ENCODE data around the gene GLT1D1.

Gene GLT1D1

DNA sequence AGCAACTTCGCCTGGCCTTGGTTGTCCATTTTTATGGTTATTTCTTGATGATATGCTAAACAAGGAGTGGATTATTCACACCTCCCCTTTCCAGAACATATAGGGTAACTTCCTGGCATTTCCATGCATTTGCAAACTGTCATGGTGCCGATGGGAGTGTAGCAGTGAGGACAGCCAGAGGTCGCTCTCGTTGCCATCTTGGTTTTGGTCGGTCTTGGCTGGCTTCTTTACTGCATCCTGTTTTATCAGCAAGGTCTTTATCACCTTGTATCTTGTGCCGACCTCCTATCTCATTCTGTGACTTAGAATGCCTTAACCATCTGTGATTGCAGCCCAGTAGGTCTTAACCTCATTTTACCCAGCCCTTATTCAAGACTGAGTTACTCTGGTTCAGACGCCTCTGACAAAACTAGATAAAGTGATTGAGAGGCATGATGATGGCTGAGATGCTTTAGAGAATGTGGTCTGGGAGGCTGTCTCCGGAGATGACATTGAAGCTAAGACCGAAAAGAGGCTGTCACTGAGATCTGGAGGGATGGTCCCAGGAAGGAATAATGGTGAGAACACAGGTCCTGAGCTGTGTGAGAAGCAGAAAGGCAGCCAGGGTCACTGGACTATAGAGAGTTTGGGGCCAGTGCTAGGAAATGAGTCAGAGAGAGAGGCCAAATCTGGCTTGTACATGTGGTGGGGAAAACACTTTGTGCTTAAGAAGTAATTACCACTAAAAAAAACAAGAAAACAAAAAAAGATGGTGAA, 2.9 kb downstream of the GLT1D1 start:
- no peak for DNase-seq

DNA sequence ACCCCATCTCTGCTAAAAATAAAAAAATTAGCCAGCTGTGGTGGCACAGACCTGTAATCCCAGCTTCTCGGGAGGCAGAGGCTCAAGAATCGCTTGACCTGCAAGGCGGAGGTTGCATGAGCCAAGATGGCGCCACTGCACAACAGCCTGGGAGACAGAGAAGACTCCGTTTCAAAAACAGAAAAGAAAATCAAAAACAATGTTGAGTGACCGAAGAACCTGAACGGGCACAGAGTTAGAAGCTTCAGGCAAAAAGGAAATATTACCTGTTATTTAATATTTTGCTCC, 3.5 kb downstream of the GLT1D1 start:
- DNase-seq = no peak

DNA sequence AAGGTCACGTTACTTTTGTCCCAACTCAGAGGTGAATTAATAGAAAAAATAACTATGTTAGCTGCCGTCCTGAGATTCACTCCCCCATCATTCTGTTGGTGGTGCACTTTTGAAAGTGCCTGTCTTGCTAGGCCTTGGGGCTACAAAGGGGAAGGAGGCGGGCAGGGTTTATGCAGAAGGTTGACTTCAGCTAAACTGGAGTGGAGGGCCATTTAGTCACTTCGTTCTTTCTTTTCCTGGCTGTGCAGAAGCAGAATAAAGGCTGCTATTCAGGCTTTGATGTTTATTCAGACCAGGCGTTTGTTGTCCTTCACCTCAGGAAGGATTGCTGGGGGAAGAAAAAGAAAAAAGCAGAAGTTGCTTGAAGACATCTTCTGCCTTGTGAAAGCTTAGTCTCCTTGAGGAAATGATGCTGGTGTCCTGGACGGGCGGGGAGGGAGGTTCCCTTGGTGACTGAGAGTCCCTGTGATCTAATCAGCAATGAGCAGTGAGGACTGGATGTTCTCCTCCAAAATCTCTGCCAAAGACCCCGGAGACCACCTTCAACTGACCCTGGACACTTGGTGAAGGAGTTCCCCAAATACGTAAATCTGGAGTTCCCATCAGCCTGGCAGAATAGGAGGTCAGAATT, 4.0 kb downstream of the GLT1D1 start:
- DNase-seq = no peak

DNA sequence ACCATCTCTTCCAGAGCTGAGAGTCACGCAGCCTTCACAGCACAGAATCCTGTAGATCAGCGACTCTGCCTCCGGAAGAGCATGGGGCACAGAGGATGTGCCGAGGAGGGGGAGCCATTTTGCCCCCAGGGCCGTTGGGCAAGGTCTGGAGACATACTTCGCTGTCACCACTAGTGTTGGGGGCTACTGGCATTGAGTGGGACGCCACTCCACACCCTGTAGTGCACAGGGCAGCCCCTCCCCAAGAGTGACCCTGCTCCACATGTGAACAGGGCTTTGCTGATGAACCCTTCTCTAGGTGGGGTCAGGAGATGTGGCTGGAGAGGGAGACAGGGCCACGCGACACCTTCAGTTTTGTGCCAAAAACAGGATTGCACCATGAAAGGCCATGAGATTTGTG, 6.0 kb downstream of the GLT1D1 start:
- DNase-seq = no peak

DNA sequence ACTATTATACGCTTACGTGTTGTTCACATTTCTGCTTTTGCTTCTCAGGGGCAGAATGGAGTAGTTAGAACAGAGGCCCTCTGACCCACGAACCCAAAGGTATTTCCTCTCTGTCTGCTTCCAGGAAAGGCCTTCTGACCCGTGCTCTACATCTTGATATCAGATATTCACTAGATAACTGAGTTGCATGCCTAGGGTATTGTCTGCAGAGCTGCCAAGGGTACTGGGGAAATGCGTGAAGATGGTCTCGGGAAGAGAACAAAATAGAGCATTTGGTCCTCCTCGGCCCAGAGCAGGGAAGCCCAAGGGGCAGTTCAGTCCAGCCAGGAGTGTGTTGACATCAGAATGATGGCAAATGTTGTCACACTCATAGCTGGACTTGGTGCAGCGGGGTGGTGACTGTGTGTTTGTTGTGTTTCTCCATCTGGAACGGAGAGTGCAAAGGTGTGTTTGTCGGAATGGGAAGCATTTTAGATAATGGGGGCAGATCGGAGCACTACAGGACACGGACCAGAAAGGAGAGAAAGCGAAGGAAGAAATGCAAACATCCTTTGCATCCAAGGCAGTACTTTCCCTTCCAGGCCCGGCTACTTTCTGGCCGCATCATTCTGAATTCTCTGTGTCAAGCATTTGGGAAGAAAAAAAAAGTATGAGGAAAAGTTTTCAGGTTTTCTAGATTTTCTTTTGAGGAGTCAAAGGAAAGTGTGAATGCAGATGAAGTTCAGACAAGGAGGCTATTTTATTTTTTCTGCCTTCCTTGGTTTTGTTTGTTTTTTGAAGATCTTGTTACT, 8.1 kb downstream of the GLT1D1 start:
- DNase-seq = no peak

DNA sequence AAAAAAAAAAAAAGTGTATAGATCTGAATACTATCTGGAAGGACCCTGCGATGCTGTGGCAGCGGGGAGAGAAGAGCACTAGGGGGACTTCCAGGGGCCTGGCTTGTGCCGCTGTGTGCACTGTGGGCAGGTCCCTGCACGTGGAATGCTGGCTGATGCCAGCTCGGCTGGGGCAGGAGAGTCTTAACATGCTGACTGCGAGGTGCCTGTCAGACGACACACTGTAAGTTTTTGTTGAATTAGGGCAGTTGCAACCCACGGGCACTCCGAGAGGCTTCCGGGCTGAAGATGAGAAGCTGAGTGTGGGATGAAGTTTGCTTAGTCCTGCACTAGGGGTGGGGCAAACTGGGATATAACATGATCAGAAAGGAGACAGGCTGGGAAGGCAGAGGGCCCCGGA, 10.7 kb downstream of the GLT1D1 start:
- DNase-seq = no peak

DNA sequence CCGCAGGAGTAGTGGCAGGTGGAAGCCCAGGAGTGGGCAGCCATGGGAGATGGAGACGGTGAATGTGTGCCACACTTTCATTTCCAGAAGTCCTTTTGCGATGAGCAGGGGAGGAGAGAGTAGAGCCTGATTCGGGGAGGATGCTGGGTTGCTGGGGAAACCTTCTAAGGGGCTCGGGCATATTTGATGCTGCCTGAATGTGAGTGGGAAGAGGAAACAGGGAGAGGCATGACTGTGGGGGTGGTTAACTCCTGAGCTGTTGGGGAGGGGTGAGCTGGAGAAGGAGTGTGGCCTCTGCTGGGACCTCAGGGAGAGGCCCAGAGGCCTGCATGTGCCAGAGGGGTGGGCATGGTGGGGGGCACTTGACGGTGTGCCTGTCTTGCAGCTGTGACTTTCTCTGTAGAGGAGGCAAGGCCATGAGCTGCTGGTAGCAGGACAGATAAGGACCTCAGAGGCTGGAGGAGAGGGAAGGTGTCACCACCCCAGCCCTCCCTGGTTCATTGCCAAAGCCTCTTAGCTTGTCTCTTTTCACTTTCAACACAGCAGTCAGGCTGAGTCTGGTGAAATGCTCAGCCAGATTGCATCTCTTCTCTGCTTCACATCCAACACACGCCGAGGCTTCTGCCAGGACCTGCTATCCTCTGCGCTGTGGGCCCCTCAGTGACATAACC, 11.4 kb downstream of the GLT1D1 start:
- DNase-seq = no peak

DNA sequence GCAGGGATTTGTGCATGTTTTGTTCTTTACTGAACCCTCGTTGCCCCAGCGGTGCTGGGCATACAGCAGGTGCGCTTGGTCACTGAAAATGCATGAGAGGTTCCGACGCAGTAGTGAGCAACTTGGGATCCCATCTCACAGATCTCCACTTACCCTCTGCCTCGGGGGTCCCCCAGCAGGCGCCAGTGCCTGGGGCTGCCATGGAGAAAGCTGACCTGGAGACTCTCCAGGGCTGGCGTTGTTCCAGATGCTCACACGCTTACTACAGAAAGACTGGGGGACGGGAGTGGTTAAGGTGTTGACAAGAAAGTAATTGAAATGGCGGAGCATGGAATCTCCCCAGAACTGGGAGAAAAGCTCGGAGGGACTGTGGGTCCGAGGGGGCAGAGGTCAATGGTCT, 14.2 kb downstream of the GLT1D1 start:
- no peak for DNase-seq

DNA sequence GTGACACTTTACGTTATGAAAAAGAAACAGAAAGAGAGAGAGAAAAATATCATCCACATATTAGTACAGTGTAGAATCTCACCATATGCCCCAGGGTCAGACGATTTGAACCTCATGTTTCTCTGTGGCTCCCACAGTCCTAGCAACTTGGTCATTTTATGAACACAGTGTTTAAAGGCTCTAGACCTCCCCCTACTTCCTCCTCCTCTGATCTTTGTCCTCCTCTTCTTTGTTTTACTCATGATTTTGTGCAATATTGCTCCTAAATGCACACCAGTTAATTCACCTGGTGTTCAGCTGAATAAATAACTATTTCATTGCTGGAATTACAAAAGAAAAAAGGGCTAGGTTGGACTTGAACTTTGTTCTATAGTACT, 18.2 kb downstream of the GLT1D1 start:
- DNase-seq = no peak

DNA sequence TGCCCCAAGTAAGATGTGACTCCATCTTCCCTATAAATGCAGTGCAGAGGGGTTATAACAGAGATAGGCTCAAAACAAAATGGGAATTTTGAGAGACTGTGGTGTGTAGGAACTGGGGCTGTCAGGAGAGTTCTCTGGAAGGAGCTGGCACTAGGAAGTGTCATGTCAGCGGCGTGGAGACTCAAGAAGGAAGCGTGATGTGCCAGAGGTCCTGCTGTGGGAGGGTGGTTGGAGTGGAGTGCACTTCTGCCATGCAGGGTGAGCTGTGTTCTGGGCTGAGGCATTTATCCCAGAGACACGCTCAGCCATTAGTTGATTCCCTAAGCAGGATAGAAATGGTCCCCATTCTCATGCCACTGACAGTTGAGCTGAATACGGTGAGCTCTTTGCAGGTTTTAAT, 19.0 kb downstream of the GLT1D1 start:
- DNase-seq = no peak

DNA sequence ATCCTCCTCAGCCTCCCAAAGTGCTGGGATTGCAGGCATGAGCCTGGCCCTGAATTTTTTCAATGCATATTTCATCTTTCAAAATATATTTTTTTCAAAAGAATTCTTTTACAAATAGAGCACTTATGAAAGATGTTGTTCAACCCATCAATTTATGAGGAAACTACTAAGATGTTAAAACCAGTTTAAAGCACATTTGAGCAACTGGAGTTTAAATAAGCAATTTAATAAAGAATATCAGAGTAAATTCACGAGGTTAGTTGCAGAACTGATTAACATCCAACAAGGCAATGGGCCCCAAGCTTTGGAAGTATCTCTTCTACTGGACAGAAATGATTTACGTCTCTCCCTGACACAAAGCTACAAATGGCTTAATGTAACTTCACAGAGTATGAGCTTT, 23.3 kb downstream of the GLT1D1 start:
- no peak for DNase-seq

DNA sequence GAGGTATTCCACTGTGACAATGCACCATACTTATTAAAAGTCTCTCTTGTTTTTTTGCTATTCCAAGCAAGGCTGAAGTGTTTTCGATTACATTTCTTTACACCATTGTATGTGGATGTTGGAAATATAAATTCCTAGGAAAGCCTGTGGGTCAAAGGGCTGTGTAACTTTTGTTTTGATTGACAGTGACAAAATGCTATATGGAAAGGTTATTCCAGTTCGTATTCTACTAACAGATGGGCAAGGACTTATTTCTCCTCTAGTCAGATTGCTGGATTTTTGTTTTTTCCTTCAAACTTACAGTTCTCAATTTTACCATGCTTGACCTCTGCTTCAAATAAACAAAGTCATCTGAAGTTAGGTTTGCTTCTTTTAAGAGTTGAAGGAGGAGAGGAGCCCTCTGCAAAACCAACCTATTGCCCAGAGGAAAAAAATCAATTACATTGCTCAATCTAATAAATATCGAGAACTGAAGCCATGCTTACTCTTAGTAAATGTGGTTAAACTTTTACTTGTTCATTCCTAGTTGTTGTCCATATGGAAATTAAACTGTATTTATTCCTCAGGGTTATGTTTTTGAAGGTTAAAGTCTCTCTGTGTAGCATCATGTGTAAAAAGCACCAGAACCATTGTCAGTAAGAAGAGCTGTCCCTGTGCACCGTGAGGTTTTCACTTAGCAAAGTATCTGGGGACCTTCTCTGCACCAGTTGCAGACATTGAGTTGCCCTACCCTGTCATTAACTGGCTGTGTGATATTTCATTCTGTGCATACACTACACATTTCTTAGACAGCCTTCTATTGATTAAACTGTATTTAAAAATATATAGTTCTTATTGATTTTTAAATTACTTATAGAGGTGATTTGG, 26.9 kb downstream of the GLT1D1 start:
- DNase-seq = no peak

DNA sequence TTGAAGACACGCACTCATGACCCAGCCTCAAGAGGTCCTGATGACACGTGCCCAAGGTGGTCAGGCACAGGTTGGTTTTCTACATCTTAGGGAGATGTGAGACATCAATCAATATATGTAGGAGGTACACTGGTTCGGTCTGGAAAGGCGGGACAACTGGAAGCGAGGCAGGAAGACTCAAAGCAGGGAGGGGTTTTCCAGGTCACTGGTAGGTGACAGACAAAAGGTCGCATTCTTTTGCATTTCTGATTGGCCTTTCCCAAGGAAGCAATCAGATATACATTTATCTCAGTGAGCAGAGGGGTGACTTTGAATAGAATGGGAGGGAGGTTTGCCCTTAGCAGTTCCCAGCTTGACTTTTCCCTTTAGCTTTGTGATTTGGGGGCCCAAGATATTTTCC, 38.6 kb downstream of the GLT1D1 start:
- DNase-seq = no peak

DNA sequence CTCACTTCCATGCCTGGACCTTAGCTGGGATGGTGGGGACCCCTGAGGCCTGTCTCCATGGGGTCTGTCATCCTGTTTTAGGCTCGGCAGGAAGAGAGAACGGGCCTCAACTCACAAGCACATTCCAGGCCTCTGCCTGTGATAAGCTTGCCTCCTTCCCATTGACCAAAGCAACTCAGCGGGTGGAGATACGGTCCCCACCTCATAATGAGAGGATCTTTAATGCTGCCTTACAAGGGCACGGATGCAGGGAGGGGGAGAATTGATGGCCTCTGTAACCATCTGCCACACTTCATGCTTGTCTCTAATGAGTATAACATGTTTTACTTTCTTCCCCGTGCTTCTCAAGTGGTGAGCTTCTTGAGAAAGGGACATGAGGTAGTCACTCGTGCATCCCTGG, 50.0 kb downstream of the GLT1D1 start:
- DNase-seq = no peak

DNA sequence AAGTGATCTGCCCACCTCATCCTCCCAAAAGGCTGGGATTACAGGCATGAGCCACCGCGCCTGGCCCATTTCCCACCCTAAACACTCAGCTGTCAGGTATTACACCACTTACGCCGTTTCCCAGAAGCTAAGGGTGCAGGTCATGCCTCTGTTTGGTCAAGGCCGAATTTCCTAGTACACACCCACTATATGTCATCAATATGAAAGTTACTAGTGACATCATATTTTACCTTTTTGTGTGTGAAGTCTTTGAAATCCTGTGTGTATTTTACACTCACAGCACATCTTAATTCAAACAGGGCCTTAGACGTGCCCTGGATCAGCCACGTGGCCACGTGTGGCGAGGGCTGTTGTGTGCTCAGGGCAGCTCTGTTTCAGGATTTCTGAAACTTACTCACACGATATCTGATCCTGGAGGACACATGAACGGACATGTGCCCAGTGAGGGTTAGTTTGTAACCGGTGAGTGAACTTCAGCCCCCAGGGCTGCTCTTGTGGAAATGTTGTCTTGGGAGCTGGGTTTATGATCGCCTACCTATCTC, 51.8 kb downstream of the GLT1D1 start:
- no peak for DNase-seq

DNA sequence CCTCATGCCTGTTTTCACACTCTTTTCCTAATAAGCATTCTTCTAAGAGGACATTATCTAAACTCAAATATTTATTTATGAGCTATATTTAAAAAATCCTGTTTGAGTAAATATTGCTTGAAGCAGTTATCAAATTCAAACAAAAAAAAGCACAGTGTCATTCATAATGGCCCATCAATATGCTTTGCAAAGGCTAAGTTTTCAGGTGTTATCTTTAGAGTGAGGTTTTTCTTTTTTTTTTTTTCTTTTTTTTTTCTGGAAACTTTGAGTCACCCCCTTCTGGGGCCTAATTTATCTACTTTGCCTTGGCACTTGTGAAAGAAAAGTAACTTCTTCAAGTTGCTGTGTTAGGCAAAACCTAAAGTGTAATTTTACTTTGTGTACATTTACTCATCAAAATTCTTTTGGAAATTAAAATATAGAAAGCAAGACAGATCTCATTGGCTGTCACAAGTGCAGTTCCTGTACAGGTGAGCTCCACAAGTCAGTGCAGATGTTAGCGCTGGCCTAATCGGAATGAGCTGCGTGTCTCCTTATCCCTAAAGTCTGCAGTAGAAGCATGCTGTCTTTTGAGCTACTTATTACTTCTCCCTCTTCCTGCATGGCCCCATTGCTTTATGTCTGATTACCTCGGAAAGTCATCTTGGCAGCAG, 53.3 kb downstream of the GLT1D1 start:
- no peak for DNase-seq

DNA sequence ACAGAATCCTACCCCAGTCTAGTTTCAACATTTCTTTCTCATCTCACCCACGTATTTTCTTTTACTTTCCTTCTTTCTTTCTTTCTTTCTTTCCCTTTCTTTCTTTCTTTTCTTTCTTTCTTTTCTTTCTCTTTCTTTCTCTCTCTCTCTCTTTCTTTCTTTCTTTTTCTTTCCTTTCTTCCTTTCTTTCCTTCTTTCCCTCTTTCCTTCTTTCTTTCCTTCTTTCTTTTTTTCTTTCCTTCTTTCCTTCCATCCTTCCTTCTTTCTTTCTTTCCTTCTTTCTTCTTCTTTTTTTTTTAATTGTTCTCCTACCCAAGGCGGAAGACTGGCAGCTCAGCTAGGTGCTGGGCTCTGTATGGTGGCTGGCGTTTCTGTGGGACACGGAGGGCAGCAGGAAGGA, 55.0 kb downstream of the GLT1D1 start:
- no peak for DNase-seq

DNA sequence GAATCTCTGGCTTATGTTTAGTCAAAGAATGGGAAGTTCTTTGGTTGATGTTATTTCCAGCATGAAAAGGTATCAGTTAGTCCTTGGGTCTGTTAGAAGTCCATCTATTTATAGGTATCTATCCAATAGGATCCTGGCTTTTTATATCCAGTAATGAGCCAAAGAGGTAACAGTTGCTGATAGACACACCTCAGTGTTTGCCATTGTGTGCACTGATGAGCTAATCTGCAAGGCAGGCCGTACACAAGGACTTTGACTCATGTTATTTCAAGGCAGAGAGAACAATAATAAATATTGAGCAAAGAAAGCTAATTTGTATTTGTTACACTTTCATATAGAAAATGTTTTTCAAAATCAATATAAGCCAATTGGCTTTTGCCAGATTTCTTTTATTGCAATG, 56.4 kb downstream of the GLT1D1 start:
- no peak for DNase-seq

DNA sequence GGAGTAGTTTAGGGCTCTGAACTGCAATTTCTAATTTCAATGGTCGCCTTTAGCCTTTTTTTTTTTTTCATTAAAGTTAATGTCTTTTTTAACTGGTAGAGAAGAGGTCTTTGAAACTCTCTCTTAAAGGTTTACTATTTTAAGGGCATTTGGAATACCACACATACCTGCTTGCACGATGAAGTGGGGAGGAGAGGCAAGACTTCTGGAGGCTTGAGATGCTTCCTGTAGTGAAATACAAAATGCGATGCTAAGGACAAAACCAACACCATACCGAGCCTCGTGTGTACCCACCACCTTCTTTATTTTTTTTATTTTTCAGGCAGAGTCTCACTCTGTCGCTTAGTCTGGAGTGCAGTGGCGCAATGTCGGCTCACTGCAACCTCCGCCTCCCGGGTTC, 57.4 kb downstream of the GLT1D1 start:
- DNase-seq = no peak

DNA sequence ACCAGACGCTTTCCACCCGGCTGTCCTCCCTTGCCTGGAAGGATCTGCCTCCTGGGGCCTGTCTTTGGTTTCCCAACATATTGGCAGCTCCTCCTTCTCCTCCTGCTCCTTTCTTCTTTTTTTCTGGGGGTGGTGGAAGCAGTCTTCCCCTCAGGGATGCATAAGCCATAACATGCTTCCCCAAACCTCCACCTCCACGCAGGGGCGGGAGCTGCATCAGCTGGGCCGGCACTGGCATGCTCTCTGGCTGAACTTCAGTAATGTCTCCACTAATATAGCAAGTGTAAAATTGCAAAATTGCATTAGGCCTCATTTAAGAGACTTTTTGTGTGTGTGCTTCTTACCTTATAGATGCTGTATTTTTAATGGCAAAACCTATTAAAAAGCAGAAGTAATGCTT, 58.6 kb downstream of the GLT1D1 start:
- DNase-seq = no peak

DNA sequence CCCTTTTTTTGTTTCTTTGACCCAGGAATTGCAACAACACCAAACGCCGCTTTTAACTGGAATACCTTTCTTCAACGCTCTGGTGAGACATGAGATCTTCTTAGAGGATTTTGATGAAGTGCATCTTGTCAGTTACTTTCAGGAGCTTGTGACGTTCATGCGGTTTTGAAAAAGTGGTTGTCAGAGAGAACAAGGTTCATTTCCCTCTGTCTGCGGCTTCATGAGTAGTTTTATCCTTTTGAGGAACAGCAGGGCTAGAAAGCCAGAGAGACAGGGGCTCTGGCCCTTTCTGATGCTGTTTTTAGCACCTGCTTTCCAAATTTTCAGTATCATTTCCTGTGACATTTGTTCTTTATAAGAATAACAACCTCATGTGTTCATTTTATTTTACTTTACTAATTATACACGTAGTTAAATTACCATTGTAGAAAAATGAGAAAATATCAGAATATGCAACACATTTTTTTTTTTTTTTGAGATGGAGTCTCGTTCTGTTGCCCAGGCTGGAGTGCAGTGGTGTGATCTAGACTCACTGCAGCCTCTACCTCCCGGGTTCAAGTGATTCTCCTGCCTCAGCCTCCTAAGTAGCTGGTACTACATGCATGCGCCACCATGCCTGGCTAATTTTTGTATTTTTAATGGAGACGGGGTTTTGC, 61.8 kb downstream of the GLT1D1 start:
- no peak for DNase-seq

DNA sequence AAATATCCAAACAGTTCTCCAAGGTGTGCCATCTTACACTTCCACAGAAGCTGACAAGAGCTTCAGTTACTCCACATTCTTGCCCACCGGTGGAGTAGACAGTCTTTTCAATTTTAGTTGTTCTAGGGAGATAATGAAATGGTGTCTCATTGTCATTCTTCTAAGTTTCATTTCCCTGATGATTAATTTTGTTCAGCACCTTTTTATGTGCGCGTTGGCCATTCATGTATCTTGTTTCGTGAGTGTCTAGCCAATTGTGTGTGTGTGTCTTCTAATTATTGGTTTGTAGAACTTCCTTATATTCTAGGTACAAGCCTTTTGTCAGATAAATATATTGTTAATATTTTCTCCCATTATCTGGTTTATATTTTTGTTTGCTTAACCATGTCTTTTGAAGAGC, 63.1 kb downstream of the GLT1D1 start:
- no peak for DNase-seq
